ENCODE data around the gene METTL9.

METTL9 gene

GRCh38 chr16:21651515-21651914, 52.1 kb downstream of the METTL9 start:
- TF ChIP-seq BACH2 (CRISPR knock-in tag; IDR thresholded peaks at IDR 0.05; ENCODE audit: borderline replicate concordance), result no peak
- TF ChIP-seq SNAI2 (CRISPR knock-in tag; IDR thresholded peaks at IDR 0.05), result no peak
- TF ChIP-seq ISL1 (CRISPR knock-in tag; IDR thresholded peaks at IDR 0.05), result no peak
- no peak for TF ChIP-seq TOX (CRISPR knock-in tag; IDR thresholded peaks at IDR 0.05; ENCODE audit: borderline replicate concordance)
- TF ChIP-seq CSDC2 (CRISPR knock-in tag; IDR thresholded peaks at IDR 0.05), result no peak
- TF ChIP-seq ZFP30 (CRISPR knock-in tag; IDR thresholded peaks at IDR 0.05), result no peak
- ATAC-seq, result no peak

- ATAC-seq, result no peak
- TF ChIP-seq ZNF70 (CRISPR knock-in tag; IDR thresholded peaks at IDR 0.05), result no peak
These were observed 53.1 kb downstream of the METTL9 start, which contains the start of gene IGSF6 for GRCh38 chr16:21652453-21652852. Gene IGSF6 (minus strand): TSS chr16:21652608. CDS start chr16:21652598, 10 bp downstream.

- no peak for TF ChIP-seq ZC3H10 (CRISPR knock-in tag; IDR thresholded peaks at IDR 0.05)
- no peak for TF ChIP-seq OSR1 (CRISPR knock-in tag; IDR thresholded peaks at IDR 0.05)
- TF ChIP-seq ZFP30 (CRISPR knock-in tag; IDR thresholded peaks at IDR 0.05), result no peak
- TF ChIP-seq ISL1 (CRISPR knock-in tag; IDR thresholded peaks at IDR 0.05), result no peak
- no peak for TF ChIP-seq PPARA (CRISPR knock-in tag; IDR thresholded peaks at IDR 0.05; ENCODE audit: borderline replicate concordance)
- TF ChIP-seq CREB5 (CRISPR knock-in tag; IDR thresholded peaks at IDR 0.05; ENCODE audit: low read depth), result no peak
- TF ChIP-seq BACH2 (CRISPR knock-in tag; IDR thresholded peaks at IDR 0.05; ENCODE audit: borderline replicate concordance), result no peak
- TF ChIP-seq RARB (CRISPR knock-in tag; IDR thresholded peaks at IDR 0.05), result no peak
- no peak for TF ChIP-seq CSDC2 (CRISPR knock-in tag; IDR thresholded peaks at IDR 0.05)
- no peak for TF ChIP-seq ZNF565 (CRISPR knock-in tag; conservative IDR thresholded peaks at IDR 0.05; ENCODE audit: low read depth)
- no peak for TF ChIP-seq ZFP3 (CRISPR knock-in tag; IDR thresholded peaks at IDR 0.05)
- TF ChIP-seq, protein P1, sequence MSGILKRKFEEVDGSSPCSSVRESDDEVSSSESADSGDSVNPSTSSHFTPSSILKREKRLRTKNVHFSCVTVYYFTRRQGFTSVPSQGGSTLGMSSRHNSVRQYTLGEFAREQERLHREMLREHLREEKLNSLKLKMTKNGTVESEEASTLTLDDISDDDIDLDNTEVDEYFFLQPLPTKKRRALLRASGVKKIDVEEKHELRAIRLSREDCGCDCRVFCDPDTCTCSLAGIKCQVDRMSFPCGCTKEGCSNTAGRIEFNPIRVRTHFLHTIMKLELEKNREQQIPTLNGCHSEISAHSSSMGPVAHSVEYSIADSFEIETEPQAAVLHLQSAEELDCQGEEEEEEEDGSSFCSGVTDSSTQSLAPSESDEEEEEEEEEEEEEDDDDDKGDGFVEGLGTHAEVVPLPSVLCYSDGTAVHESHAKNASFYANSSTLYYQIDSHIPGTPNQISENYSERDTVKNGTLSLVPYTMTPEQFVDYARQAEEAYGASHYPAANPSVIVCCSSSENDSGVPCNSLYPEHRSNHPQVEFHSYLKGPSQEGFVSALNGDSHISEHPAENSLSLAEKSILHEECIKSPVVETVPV (CRISPR knock-in tag; IDR thresholded peaks at IDR 0.05), result no peak
- no peak for TF ChIP-seq TOX (CRISPR knock-in tag; IDR thresholded peaks at IDR 0.05; ENCODE audit: borderline replicate concordance)
- TF ChIP-seq PATZ1 (CRISPR knock-in tag; IDR thresholded peaks at IDR 0.05; ENCODE audit: borderline replicate concordance), result no peak
- TF ChIP-seq ZNF70 (CRISPR knock-in tag; IDR thresholded peaks at IDR 0.05), result no peak
- no peak for TF ChIP-seq TCF4 (CRISPR knock-in tag; IDR thresholded peaks at IDR 0.05; ENCODE audit: borderline replicate concordance)
- TF ChIP-seq ESRRG (CRISPR knock-in tag; IDR thresholded peaks at IDR 0.05), result no peak
- TF ChIP-seq ARNTL (CRISPR knock-in tag; IDR thresholded peaks at IDR 0.05; ENCODE audit: borderline replicate concordance, low read depth), result no peak
- no peak for TF ChIP-seq SNAI2 (CRISPR knock-in tag; IDR thresholded peaks at IDR 0.05)
- no peak for ATAC-seq
These were observed 54.2 kb downstream of the METTL9 start for GRCh38 chr16:21653571-21653970.

- TF ChIP-seq, protein P2, sequence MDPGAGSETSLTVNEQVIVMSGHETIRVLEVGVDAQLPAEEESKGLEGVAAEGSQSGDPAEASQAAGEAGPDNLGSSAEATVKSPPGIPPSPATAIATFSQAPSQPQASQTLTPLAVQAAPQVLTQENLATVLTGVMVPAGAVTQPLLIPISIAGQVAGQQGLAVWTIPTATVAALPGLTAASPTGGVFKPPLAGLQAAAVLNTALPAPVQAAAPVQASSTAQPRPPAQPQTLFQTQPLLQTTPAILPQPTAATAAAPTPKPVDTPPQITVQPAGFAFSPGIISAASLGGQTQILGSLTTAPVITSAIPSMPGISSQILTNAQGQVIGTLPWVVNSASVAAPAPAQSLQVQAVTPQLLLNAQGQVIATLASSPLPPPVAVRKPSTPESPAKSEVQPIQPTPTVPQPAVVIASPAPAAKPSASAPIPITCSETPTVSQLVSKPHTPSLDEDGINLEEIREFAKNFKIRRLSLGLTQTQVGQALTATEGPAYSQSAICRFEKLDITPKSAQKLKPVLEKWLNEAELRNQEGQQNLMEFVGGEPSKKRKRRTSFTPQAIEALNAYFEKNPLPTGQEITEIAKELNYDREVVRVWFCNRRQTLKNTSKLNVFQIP (CRISPR knock-in tag; IDR thresholded peaks at IDR 0.05; ENCODE audit: borderline replicate concordance, low read depth), result no peak
- TF ChIP-seq OSR1 (CRISPR knock-in tag; IDR thresholded peaks at IDR 0.05), result no peak
- TF ChIP-seq ESRRG (CRISPR knock-in tag; IDR thresholded peaks at IDR 0.05), result no peak
- no peak for TF ChIP-seq ZNF70 (CRISPR knock-in tag; IDR thresholded peaks at IDR 0.05)
- TF ChIP-seq, protein P1 (CRISPR knock-in tag; IDR thresholded peaks at IDR 0.05), result no peak
- TF ChIP-seq ZNF8 (CRISPR knock-in tag; IDR thresholded peaks at IDR 0.05), result no peak
- TF ChIP-seq ARNTL (CRISPR knock-in tag; IDR thresholded peaks at IDR 0.05; ENCODE audit: borderline replicate concordance, low read depth), result no peak
- ATAC-seq, result no peak
These were observed 55.1 kb downstream of the METTL9 start for GRCh38 chr16:21654466-21654865.

Data from SK-N-SH treated with all-trans-retinoic acid at 6 μM for 48 hours (cell line).